A673 (cell line): ENCODE measurements around the gene ST3GAL4. TPM values are rescaled to one million over a fixed set of nuclear protein-coding genes. Genes with fewer than 3 reads are reported as not detected.
A peak's percentile ranks its signal among the peaks of the same experiment; 100 is the strongest.

ENCODE experiments used
- BruUV-seq: library from RNA; stranded (reverse); fragments of 400-500 nt; replicated peaks from 2 replicates; lab custom pipeline; 2021; lab: Mats Ljungman, UMichigan
- CTCF ChIA-PET: fragments of 300-600 bp; sonication (Branson Sonifier 250); formaldehyde crosslinking; loops from one replicate; lab custom pipeline; 2022; ENCODE audit warnings: antibody characterized with exemption; lab: Charles Lee
- POLR2A ChIA-PET: fragments of 300-600 bp; sonication (Branson Sonifier 250); formaldehyde crosslinking; loops from one replicate; lab custom pipeline; 2022; ENCODE audit warnings: antibody characterized with exemption; ENCODE audit not compliant: low non-redundant PET; lab: Charles Lee
- DNase-seq: peaks from one replicate; pipeline ENCODE4 v3.0.0-alpha.2; 2015; ENCODE audit warnings: low spot score
- H3K27ac ChIP-seq: fragments of 200-600 bp; sonication (generic); 2 replicates; pipeline ENCODE4 v1.5.1; 2016; ENCODE audit warnings: mixed run types, low read depth, mild to moderate bottlenecking, mixed read lengths, antibody characterized with exemption, low read length; ENCODE audit not compliant: poor library complexity, severe bottlenecking
- H3K27me3 ChIP-seq: fragments of 200-600 bp; sonication (generic); replicated peaks from 2 replicates; pipeline ENCODE4 v1.6.1; 2017; ENCODE audit warnings: mixed run types, low read depth, mild to moderate bottlenecking, mixed read lengths, antibody characterized with exemption, low read length; ENCODE audit not compliant: insufficient read depth, poor library complexity
- H3K36me3 ChIP-seq: fragments of 200-600 bp; sonication (generic); 2 replicates; pipeline ENCODE4 v1.6.1; 2016; ENCODE audit warnings: mixed run types, mild to moderate bottlenecking, mixed read lengths, antibody characterized with exemption, low read length; ENCODE audit not compliant: insufficient read depth, poor library complexity, severe bottlenecking
- H3K4me1 ChIP-seq: fragments of 200-600 bp; sonication (generic); 2 replicates; pipeline ENCODE4 v1.6.1; 2017; ENCODE audit warnings: mixed run types, mild to moderate bottlenecking, mixed read lengths, antibody characterized with exemption, low read length; ENCODE audit not compliant: insufficient read depth, poor library complexity, severe bottlenecking
- H3K4me3 ChIP-seq: fragments of 200-600 bp; sonication (generic); 2 replicates; pipeline ENCODE4 v1.5.1; 2016; ENCODE audit warnings: low read depth, mixed run types, mild to moderate bottlenecking, mixed read lengths, low read length; ENCODE audit not compliant: poor library complexity, severe bottlenecking
- H3K9me3 ChIP-seq: fragments of 200-600 bp; sonication (generic); 2 replicates; pipeline ENCODE4 v1.6.1; 2016; ENCODE audit warnings: mixed run types, low read depth, mild to moderate bottlenecking, mixed read lengths, antibody characterized with exemption, low read length; ENCODE audit not compliant: poor library complexity, severe bottlenecking
- EZH2 ChIP-seq: fragments of 200-600 bp; sonication (generic); IDR thresholded peaks from 2 replicates; pipeline ENCODE4 v1.6.1; 2017; ENCODE audit warnings: borderline replicate concordance, low read depth, mild to moderate bottlenecking, mixed read lengths, antibody characterized with exemption, low read length; ENCODE audit not compliant: poor library complexity, severe bottlenecking
- intact Hi-C: fragments of 100-400 bp; cut with micrococcal nuclease; formaldehyde crosslinking; loops from one replicate; pipeline ENCODE4 v1.10.0; 2022; ENCODE audit not compliant: unreplicated experiment
- total RNA-seq: library from RNA; stranded (reverse); gene quantifications from 2 replicates; pipeline ENCODE4 v1.2.3, GENCODE V29; 2021
- TF ChIP-seq, protein P1 (sequence below): fragments of 300-800, 200-600 bp; sonication (generic); conservative IDR thresholded peaks from 2 replicates; pipeline ENCODE4 v1.5.1; 2017; ENCODE audit warnings: low read depth, mild to moderate bottlenecking, antibody characterized with exemption, low read length, moderate library complexity, mixed read lengths

ST3GAL4 gene
- total RNA-seq, 1 experiment from 2014 or later: 29.9 TPM

DNA sequence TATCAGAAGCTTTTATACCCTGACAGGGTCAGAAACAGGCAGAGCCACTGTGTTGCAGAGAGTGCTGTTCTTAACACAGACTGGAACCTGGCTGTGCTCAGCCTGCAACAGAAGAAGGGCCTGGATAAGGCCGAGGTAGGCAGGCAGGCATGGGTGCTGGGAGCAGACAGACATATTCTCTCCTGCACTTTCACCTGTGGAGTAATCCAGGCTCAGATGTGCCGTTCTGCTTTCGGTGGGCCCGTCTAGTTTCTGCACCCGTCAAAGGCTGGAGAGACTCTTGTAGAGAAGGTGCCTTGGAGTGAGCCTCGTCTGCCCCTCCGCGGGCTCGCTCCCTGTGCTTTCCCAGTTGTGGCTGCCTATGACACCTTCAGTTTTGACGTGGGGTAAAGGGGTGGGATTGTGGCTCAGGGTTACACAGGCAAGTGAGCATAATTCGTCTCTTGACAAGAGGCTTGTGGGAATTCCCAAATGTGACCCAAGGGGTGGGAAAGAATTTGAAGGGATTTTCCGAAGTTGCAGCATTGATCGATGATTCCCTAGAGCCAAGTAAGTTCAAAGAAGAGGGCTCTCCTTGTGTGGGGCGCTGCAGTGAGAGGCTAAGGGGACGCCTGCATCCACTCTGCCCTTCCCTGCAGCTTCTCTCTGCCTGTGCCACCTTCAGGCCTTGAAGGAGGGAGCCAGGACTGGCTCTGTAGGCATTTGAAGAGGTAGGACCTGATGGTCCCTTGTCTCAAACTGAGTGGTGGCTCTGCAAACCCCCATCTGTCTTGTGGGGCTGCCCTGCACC, 16.2 kb upstream of the ST3GAL4 start:
- TF ChIP-seq, protein P1, sequence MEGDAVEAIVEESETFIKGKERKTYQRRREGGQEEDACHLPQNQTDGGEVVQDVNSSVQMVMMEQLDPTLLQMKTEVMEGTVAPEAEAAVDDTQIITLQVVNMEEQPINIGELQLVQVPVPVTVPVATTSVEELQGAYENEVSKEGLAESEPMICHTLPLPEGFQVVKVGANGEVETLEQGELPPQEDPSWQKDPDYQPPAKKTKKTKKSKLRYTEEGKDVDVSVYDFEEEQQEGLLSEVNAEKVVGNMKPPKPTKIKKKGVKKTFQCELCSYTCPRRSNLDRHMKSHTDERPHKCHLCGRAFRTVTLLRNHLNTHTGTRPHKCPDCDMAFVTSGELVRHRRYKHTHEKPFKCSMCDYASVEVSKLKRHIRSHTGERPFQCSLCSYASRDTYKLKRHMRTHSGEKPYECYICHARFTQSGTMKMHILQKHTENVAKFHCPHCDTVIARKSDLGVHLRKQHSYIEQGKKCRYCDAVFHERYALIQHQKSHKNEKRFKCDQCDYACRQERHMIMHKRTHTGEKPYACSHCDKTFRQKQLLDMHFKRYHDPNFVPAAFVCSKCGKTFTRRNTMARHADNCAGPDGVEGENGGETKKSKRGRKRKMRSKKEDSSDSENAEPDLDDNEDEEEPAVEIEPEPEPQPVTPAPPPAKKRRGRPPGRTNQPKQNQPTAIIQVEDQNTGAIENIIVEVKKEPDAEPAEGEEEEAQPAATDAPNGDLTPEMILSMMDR: no peak
- TF ChIP-seq EZH2: no peak
- DNase-seq: no peak
- no peaks in the 10 kb centered on the region for H3K9me3 ChIP-seq
- ChIA-PET POLR2A (no interaction called here), CTCF (interaction anchor here (0.7 kb wide), 1 partner anchor 12 kb away, joined by 3 read pairs; no protein-coding TSS in a partner anchor)
- no TSS peak for BruUV-seq
- peak overlapping the region; percentile 46 for H3K27ac ChIP-seq
- no peaks in the 10 kb centered on the region for H3K27me3 ChIP-seq
- peaks cover 21% of the 10 kb centered on the region for H3K4me1 ChIP-seq
- no peaks in the 10 kb centered on the region for H3K36me3 ChIP-seq
- no peak overlapping the region for H3K4me3 ChIP-seq
- intact Hi-C loops: no loop called here

GRCh38 chr11:126339863-126340434, 15.5 kb upstream of the ST3GAL4 start:
- H3K27me3 ChIP-seq: no peaks in the 10 kb centered on the region
- H3K9me3 ChIP-seq: no peaks in the 10 kb centered on the region
- DNase-seq: no peak
- H3K36me3 ChIP-seq: no peaks in the 10 kb centered on the region
- intact Hi-C loops: no loop called here
- no peak overlapping the region for H3K4me3 ChIP-seq
- peaks cover 21% of the 10 kb centered on the region for H3K4me1 ChIP-seq
- TF ChIP-seq, protein P1: no peak
- no peak for TF ChIP-seq EZH2
- POLR2A ChIA-PET: no interaction called here
- H3K27ac ChIP-seq: peak overlapping the region; percentile 63
- no TSS peak for BruUV-seq
- CTCF ChIA-PET: interaction anchor here (0.7 kb wide), 1 partner anchor 12 kb away, joined by 3 read pairs; no protein-coding TSS in a partner anchor

DNA sequence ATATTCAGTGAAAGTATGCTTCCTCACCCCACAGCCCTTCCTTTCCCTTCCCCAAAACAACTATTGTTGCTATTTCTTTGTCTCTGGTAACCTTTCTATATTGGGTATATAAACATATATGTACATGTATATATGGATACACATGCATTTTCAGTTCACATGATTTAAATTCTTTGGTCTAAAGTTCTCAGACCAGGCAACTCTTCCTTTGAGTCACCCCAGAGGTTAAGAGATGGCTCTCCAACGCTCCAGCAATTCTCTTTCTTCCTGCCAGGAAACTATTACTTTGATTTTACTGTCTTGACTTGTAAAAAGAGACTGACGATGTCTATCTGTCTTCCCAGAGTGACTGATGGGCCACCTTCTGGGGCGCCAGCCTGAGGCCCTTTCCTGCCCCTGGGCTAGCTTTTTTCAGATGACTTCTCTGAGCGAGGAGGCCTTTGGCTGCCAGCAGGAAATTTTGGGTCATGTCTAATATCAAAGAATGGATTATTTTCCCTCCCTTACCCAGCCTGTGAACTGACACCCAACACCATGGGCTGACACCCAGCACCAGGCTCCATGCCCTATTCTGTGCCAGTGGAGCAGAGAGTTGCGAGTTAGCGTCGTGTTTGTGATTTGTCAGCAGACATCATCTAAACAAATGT, 14.4 kb upstream of the ST3GAL4 start:
- Histone ChIP-seq H3K36me3 (no peaks in the 10 kb centered on the region), H3K27me3 (no peaks in the 10 kb centered on the region), H3K4me1 (peaks cover 28% of the 10 kb centered on the region), H3K27ac (peak overlapping the region; percentile 63), H3K9me3 (no peaks in the 10 kb centered on the region), H3K4me3 (no peak overlapping the region)
- DNase-seq: peak; percentile 23
- ChIA-PET CTCF (no interaction called here), POLR2A (no interaction called here)
- BruUV-seq: no TSS peak
- intact Hi-C loops: no loop called here
- no peak for TF ChIP-seq EZH2
- TF ChIP-seq, protein P1: no peak
